ENCODE results near the gene LRRC74B.

Gene LRRC74B

DNA sequence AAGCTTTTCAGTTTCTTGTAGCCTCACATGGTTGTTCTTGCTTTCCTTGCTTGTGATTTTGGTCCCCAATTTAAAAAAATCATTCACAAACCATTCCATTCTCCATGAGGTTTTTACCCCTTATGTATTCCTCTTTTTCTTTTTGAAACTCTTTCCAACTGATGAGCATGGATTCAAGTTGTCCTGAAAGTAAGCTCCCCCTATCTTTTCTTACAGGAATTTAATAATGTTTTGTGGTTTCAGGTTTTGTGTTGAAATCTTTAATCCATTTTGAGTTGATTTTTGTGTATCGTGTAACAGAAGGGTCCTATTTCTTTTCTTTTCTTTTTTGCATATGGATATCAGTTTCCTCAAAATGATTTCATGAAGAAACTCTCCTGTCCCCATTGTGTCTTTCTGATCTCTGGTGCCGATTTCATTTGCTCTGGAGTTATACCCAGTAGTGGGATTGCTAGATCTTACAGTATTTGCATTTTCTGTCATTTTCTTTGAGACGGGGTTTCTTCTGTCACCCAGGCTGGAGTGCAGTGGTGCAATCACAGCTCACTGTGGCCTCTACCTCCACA, 58.5 kb downstream of the LRRC74B start:
- no peak for DNase-seq (ENCODE audit: low read depth)

- DNase-seq (ENCODE audit: low read depth), result no peak
Measured at GRCh38 chr22:21105294-21105693, 59.5 kb downstream of the LRRC74B start.

- no peak for DNase-seq (ENCODE audit: low read depth)
Measured at GRCh38 chr22:21106000-21106399, 60.3 kb downstream of the LRRC74B start.

GRCh38 chr22:21108379-21109115, 62.8 kb downstream of the LRRC74B start:
- DNase-seq (ENCODE audit: low read depth), result no peak

Data from GM04504 (cell line).